ENCODE data around the gene SCRT2. TPM values are rescaled to one million over a fixed set of nuclear protein-coding genes. Genes with fewer than 3 reads are reported as not detected.

Gene SCRT2
- total RNA-seq, 1 donor from 2014 or later, result not detected

- TF ChIP-seq CTCF (conservative IDR thresholded peaks at IDR 0.05; ENCODE audit: low read depth, low read length), result no peak
- H3K4me3 ChIP-seq (ENCODE audit: low read depth, low read length), result no peak overlapping the region
- no peak for DNase-seq (ENCODE audit: low read depth)
Measured at GRCh38 chr20:684676-685319, 9.2 kb upstream of the SCRT2 start.

- TF ChIP-seq CTCF (conservative IDR thresholded peaks at IDR 0.05; ENCODE audit: low read depth, low read length), result no peak
- DNase-seq (ENCODE audit: low read depth), result no peak
- no peak overlapping the region for H3K4me3 ChIP-seq (ENCODE audit: low read depth, low read length)
Measured at GRCh38 chr20:682123-682522, 6.5 kb upstream of the SCRT2 start.

GRCh38 chr20:680638-681187, 5.1 kb upstream of the SCRT2 start:
- no peak overlapping the region for H3K4me3 ChIP-seq (ENCODE audit: low read depth, low read length)
- no peak for DNase-seq (ENCODE audit: low read depth)
- TF ChIP-seq CTCF (conservative IDR thresholded peaks at IDR 0.05; ENCODE audit: low read depth, low read length), result no peak

- H3K4me3 ChIP-seq (ENCODE audit: low read depth, low read length), result no peak overlapping the region
- TF ChIP-seq CTCF (conservative IDR thresholded peaks at IDR 0.05; ENCODE audit: low read depth, low read length), result no peak
- DNase-seq (ENCODE audit: low read depth), result no peak
Measured at GRCh38 chr20:677957-678356, 2.4 kb upstream of the SCRT2 start.

GRCh38 chr20:676967-677366, 1.4 kb upstream of the SCRT2 start:
- H3K4me3 ChIP-seq (ENCODE audit: low read depth, low read length), result no peak overlapping the region
- DNase-seq (ENCODE audit: low read depth), result no peak
- TF ChIP-seq CTCF (conservative IDR thresholded peaks at IDR 0.05; ENCODE audit: low read depth, low read length), result no peak

- no peak overlapping the region for H3K4me3 ChIP-seq (ENCODE audit: low read depth, low read length)
- no peak for DNase-seq (ENCODE audit: low read depth)
- TF ChIP-seq CTCF (conservative IDR thresholded peaks at IDR 0.05; ENCODE audit: low read depth, low read length), result no peak
Measured at GRCh38 chr20:676315-676937, 824 bp upstream of the SCRT2 start.
